Measurements from ENCODE around the gene STMND1. TPM values are rescaled to one million over a fixed set of nuclear protein-coding genes. Genes with fewer than 3 reads are reported as not detected.

Gene STMND1
- total and polyA plus RNA-seq, 2 of the 4 experiments (the other 2 are of a cell fraction), result not detected

DNA sequence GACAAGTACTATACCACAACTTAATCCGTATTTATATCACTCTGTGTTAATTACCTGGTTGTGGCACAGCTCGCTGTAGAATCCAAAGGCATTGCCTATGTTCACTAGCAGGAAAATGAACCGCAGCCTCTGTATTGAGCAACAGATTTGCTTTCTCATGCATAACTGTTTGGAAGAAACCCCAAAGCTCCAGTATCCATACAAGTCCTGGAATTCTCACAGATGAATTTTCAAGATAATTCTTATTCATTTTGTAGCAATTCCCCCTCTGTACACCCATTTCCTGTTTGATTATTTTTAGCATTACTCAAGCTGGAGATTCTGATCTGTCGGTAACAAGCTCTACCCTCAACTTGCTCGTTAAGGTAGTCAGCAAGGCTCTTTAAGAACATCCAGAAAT is 63.5 kb downstream of the STMND1 start:
- Histone ChIP-seq H2BK120ac (ENCODE audit: low read depth, low read length) (no peak overlapping the region), H2BK15ac (ENCODE audit: low read depth, low read length) (no peak overlapping the region), H3K18ac (ENCODE audit: low read depth, low read length) (no peak overlapping the region), H3K14ac (replicated peaks; ENCODE audit: low read depth, low read length) (no peak overlapping the region), H3K4ac (ENCODE audit: low read depth, low read length) (no peak overlapping the region), H3K4me1 (ENCODE audit: control insufficient read depth, insufficient read depth, low read length) (peaks cover 3% of the 10 kb centered on the region; the same call in 1 of the 2 replicates), H3K36me3 (ENCODE audit: control insufficient read depth, insufficient read depth, low read length) (no peaks in the 10 kb centered on the region), H3K27me3 (ENCODE audit: control insufficient read depth, insufficient read depth, low read length) (peaks cover 8% of the 10 kb centered on the region), H3K56ac (ENCODE audit: extremely low read depth, insufficient read depth, low read length) (no peak overlapping the region), H3K4me3 (ENCODE audit: insufficient read depth, low read depth, low read length) (no peak overlapping the region), H2AFZ (replicated peaks; ENCODE audit: low read length, poor library complexity) (no peak overlapping the region), H3K9ac (ENCODE audit: low read depth, low read length) (no peak overlapping the region), H3K27ac (ENCODE audit: insufficient read depth, low read length) (no peak overlapping the region), H2AK9ac (replicated peaks; ENCODE audit: low read depth, low read length, poor library complexity) (no peak overlapping the region), H4K8ac (ENCODE audit: low read depth in 2 of 2, low read length in 2 of 2) (no peak overlapping the region), H2BK20ac (ENCODE audit: low read depth, low read length) (no peak overlapping the region), H3K9me3 (ENCODE audit: control insufficient read depth, insufficient read depth, low read length) (no peaks in the 10 kb centered on the region), H3K23ac (ENCODE audit: low read depth, low read length) (no peak overlapping the region), H2AK5ac (ENCODE audit: low read depth, low read length) (no peak overlapping the region), H3K79me1 (ENCODE audit: low read depth in 1 of 2, low read length in 2 of 2) (no peaks in the 10 kb centered on the region), H2BK5ac (ENCODE audit: low read depth, low read length, poor library complexity, severe bottlenecking) (no peak overlapping the region), H3K9me1 (ENCODE audit: insufficient read depth, low read length) (peaks cover 6% of the 10 kb centered on the region), H3K4me2 (ENCODE audit: low read depth, low read length) (no peak overlapping the region), H4K91ac (ENCODE audit: insufficient read depth, low read depth, low read length) (no peak overlapping the region), H4K20me1 (ENCODE audit: insufficient read depth, low read length) (no peaks in the 10 kb centered on the region), H4K5ac (ENCODE audit: low read depth, low read length) (no peak overlapping the region)
- no peak for TF ChIP-seq NFE2L2 (IDR thresholded peaks at IDR 0.05; ENCODE audit: low read depth, low read length)
- TF ChIP-seq CEBPB (IDR thresholded peaks at IDR 0.05; ENCODE audit: low read depth, low read length), result peak; percentile 78
- peak; percentile 55 for DNase-seq
- ChIA-PET CTCF (interaction anchor here (0.6 kb wide), 1 partner anchor 252 kb away, joined by 4 read pairs; no protein-coding TSS in a partner anchor), POLR2A (ENCODE audit: unreplicated experiment) (no interaction called here)
- intact Hi-C loops (cut with micrococcal nuclease) (loop anchor here (5.0 kb wide), 2 partner anchors 87 to 252 kb away; no protein-coding TSS in a partner anchor), in situ Hi-C loops (cut with MboI; ENCODE audit: low sequenced_read_pairs) (no loop called here), dilution Hi-C loops (cut with HindIII; ENCODE audit: low sequenced_read_pairs, unreplicated experiment) (no loop called here)
- no TSS peak for BruUV-seq (replicated peaks)
- 83% methylated on average over 2 of the region's 5 CpGs; no CpG with 5 or more reads in 1 of the 2 experiments for WGBS, 2 experiments (ENCODE audit: extremely low coverage in 2 of 2, insufficient read length in 1 of 2)
- ATAC-seq (ENCODE audit: low read depth), result no peak; the same call in 1 of the 2 replicates

All from IMR-90 (cell line).